ENCODE data around the gene DUSP22. TPM values are rescaled to one million over a fixed set of nuclear protein-coding genes. Genes with fewer than 3 reads are reported as not detected.

The DUSP22 gene
- total and polyA plus RNA-seq, 4 donors: 9.5 to 31.0 (median 20.1) TPM

- H3K27me3 ChIP-seq (ENCODE audit: control insufficient read depth in 4 of 4, insufficient read depth in 4 of 4, low read length in 3 of 4): no peaks in the 10 kb centered on the region
- DNase-seq (ENCODE audit: low spot score): no peak
- WGBS: 81% methylated on average over 11 of the region's 11 CpGs
Measured at GRCh38 chr6:378958-379409, 86.7 kb downstream of the DUSP22 start.

GRCh38 chr6:379410-380181, 87.3 kb downstream of the DUSP22 start:
- no peaks in the 10 kb centered on the region for H3K4me1 ChIP-seq (ENCODE audit: control insufficient read depth in 4 of 4, insufficient read depth in 4 of 4, low read length in 3 of 4)
- no peaks in the 10 kb centered on the region for H3K36me3 ChIP-seq (ENCODE audit: control insufficient read depth in 4 of 4, insufficient read depth in 3 of 4, low read depth in 1 of 4, low read length in 3 of 4)
- no peak overlapping the region for H3K4me3 ChIP-seq (ENCODE audit: low read depth in 1 of 3, low read length in 3 of 3)
- no peak for DNase-seq (ENCODE audit: low spot score)
- no peak overlapping the region for H3K27ac ChIP-seq (ENCODE audit: low read depth in 1 of 2, low read length in 2 of 2)
- no peak overlapping the region for H3K9ac ChIP-seq (ENCODE audit: low read depth in 1 of 2, low read length in 2 of 2)
- no peaks in the 10 kb centered on the region for H3K9me3 ChIP-seq (ENCODE audit: control insufficient read depth in 4 of 4, low read length in 3 of 4)
- H3K27me3 ChIP-seq (ENCODE audit: control insufficient read depth in 4 of 4, insufficient read depth in 4 of 4, low read length in 3 of 4): peaks cover 0 to under 1% (median 0%) of the 10 kb centered on the region in 4 donors
- WGBS: 81% methylated on average over 28 of the region's 28 CpGs
- TF ChIP-seq, protein P1, sequence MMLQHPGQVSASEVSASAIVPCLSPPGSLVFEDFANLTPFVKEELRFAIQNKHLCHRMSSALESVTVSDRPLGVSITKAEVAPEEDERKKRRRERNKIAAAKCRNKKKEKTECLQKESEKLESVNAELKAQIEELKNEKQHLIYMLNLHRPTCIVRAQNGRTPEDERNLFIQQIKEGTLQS (IDR thresholded peaks at IDR 0.05): no peak
- TF ChIP-seq HNF4A (conservative IDR thresholded peaks at IDR 0.05) (no peak), NR2F2 (IDR thresholded peaks at IDR 0.05) (no peak), MAX (IDR thresholded peaks at IDR 0.05) (no peak), RAD21 (IDR thresholded peaks at IDR 0.05) (no peak), EGR1 (IDR thresholded peaks at IDR 0.05; ENCODE audit: low read depth in 2 of 2) (no peak)

More at GRCh38 chr6:378958-379409, 86.7 kb downstream of the DUSP22 start:
- no peak overlapping the region for H3K4me3 ChIP-seq (ENCODE audit: low read depth in 1 of 3, low read length in 3 of 3)
- no peak for TF ChIP-seq GABPA (IDR thresholded peaks at IDR 0.05 in 1 of 2, conservative IDR thresholded peaks at IDR 0.05 in 1 of 2)
- TF ChIP-seq EGR1 (IDR thresholded peaks at IDR 0.05; ENCODE audit: low read depth in 2 of 2): no peak
- no peak for TF ChIP-seq YY1 (IDR thresholded peaks at IDR 0.05)
- TF ChIP-seq, protein P2, sequence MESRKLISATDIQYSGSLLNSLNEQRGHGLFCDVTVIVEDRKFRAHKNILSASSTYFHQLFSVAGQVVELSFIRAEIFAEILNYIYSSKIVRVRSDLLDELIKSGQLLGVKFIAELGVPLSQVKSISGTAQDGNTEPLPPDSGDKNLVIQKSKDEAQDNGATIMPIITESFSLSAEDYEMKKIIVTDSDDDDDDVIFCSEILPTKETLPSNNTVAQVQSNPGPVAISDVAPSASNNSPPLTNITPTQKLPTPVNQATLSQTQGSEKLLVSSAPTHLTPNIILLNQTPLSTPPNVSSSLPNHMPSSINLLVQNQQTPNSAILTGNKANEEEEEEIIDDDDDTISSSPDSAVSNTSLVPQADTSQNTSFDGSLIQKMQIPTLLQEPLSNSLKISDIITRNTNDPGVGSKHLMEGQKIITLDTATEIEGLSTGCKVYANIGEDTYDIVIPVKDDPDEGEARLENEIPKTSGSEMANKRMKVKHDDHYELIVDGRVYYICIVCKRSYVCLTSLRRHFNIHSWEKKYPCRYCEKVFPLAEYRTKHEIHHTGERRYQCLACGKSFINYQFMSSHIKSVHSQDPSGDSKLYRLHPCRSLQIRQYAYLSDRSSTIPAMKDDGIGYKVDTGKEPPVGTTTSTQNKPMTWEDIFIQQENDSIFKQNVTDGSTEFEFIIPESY (IDR thresholded peaks at IDR 0.05): no peak
- no peak for TF ChIP-seq TAF1 (conservative IDR thresholded peaks at IDR 0.05)
- TF ChIP-seq NR2F2 (IDR thresholded peaks at IDR 0.05): no peak
- TF ChIP-seq CTCF (IDR thresholded peaks at IDR 0.05; ENCODE audit: low read depth, low read length, missing input control): no peak
- no peak for TF ChIP-seq MAX (IDR thresholded peaks at IDR 0.05)
- H3K9me3 ChIP-seq (ENCODE audit: control insufficient read depth in 4 of 4, low read length in 3 of 4): no peaks in the 10 kb centered on the region
- no peaks in the 10 kb centered on the region for H3K36me3 ChIP-seq (ENCODE audit: control insufficient read depth in 4 of 4, insufficient read depth in 3 of 4, low read depth in 1 of 4, low read length in 3 of 4)
- no peak overlapping the region for H3K27ac ChIP-seq (ENCODE audit: low read depth in 1 of 2, low read length in 2 of 2)
- no peaks in the 10 kb centered on the region for H3K4me1 ChIP-seq (ENCODE audit: control insufficient read depth in 4 of 4, insufficient read depth in 4 of 4, low read length in 3 of 4)
- no peak overlapping the region for H3K9ac ChIP-seq (ENCODE audit: low read depth in 1 of 2, low read length in 2 of 2)
